NCI-H2227 treated with DMSO at 0.1 percent for 48 hours (cell line): ENCODE results near the gene PRLHR.

Experiments
- DNase-seq: peaks from one replicate; lab custom pipeline; 2025; lab: John Stamatoyannopoulos, UW

Gene PRLHR

GRCh38 chr10:118563373-118563890 is 32.0 kb downstream of the PRLHR start:
- no peak for DNase-seq

- no peak for DNase-seq
Observed at GRCh38 chr10:118562851-118563250, 32.6 kb downstream of the PRLHR start.

GRCh38 chr10:118557946-118558345 is 37.5 kb downstream of the PRLHR start:
- DNase-seq: no peak

DNA sequence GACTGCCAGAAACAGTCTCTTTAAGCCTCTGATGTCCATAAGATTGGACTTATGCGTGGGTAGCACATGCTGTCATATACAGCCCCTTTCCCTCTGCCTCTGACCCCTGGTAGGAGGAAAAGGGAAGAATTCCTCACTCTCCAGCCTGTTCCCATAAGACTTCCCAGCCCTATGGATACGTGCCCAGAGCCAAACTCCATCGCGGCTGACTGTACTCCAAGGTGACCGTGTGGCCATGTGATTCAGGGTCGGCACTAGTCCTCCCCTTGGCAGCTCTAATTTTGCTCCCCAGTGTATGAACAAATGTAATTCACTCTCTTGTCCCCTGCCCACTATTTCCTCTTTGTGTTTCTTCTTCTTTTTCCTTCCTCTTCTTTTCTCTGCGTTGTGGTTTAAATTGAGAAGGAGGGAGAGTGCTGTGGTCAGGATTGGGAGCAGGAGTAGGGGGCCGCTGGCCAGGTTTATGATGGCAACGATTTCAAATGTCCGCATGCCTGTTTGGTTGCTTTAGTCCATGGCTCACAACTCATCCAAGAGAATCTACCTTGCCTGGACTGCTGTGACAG is 43.8 kb downstream of the PRLHR start:
- no peak for DNase-seq

- DNase-seq: no peak
Observed at GRCh38 chr10:118547282-118547681, 48.2 kb downstream of the PRLHR start.

DNA sequence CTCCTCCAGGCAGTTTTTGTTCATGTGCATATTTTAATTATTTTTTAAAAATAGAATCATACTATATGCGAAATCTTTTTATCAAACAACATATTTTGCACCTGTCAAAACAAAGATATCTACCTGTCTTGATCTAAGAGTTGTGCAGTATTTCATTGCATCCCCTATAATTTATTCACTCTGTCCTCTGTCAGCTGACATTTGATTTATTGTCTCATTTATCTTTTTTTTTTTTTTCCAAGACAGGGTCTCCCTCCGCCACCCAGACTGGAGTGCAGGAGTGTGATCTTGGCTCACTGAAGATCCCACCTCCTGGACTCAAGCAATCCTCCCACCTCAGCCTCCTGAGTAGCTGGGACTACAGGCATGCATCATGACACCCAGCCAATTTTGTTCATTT is 49.0 kb downstream of the PRLHR start:
- no peak for DNase-seq

DNA sequence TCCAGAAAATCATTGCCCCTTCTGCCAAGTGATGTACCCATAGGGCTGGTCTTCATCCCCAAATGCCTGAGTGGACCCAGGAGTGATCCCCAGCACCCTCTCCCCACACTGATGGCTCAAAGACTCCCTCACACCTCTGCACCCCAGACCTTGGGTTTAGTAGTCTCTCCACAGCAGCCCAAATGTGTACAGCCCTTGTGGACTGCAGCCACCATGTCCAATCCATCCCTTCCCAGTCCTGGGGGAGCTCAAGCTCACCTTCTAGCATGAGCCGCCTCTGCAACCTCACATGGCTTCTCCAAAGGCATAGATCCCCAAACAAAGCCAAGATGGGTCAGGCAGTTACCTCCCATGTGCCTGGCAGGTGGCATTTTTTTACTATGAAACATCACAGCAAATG is 50.1 kb downstream of the PRLHR start:
- no peak for DNase-seq

DNA sequence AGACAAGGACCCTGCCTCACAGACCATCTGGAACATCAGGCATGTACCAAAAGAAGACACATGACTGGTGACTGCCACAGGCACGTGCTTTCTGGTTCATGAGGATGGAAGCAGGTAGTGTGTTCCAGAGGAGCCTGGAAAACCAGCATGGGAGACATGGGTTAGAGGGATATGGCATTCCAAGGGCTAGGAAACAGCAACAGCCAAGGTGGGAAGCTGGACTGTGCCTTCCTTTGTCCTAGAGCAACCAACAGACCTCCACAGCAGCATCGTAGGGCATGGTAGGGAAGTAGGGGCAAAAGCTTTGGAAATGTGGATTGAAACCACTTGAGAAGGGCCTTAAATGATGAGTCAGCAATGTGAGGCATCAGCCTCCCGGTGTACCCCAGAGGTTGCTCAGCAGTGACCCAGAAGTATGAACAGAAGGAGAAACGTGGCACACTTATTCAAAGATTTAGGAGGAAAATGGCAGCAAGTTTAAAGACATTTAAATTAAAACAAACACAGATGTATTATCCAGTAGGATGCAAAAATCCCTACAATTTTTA is 51.0 kb downstream of the PRLHR start:
- DNase-seq: no peak

DNA sequence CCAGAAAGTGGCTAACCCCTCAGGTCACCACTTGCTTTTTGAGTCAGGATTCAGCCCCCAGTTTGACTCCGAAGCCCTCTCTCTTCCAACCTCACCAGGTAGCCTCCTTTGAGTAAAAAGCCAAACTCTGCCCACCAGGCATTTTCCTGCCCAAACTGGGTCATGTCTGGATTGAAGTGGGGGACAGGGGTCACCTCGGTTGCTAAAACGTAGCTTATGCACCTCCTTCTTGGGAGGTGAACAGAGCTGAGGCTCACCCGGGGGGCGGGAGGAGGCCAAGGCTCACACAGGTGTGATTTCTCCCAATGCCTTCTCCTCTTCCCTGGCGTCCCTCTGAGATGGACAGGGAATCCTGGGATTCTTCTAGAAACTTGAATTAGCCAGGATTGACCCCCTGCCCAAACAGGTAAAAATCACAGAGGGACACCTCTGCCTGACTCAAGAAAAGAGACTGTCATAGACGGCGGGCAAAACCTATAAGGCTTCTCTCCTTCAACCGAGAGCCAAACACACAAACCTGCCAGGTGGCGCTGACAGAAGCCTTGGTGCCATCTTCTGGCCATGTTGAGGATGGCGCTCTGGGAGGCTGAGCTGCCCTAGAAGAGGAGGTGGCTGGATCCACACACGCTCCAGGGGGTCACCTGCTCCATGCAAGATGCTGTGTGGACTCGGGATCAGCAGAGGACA is 51.6 kb downstream of the PRLHR start:
- DNase-seq: peak; percentile 7

- DNase-seq: no peak
Observed at GRCh38 chr10:118542745-118543144, 52.7 kb downstream of the PRLHR start.

DNA sequence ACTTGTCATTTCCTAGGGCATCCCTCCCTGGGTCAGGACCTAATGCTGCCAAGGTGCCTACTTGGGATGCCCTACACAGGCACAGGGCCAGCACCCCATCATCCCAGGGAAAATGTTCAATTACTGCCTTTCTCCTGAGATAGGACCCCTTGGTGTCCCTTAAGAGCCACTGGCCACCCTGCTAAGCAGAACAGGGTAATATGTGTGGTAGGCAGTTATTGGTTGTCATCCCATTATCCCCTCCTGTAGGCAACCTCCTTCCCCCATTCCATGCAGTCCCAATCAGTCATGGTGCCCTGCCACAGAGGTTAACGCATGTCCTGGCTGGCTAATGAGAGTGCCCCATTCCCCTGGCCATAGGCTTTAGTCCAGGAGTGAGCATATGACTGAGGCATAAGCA is 53.2 kb downstream of the PRLHR start:
- no peak for DNase-seq

- no peak for DNase-seq
Observed at GRCh38 chr10:118541718-118542117, 53.7 kb downstream of the PRLHR start.
